ENCODE results near the gene SEC14L3. TPM values are rescaled to one million over a fixed set of nuclear protein-coding genes. Genes with fewer than 3 reads are reported as not detected.

Gene SEC14L3
- total RNA-seq, 1 experiment from 2014 or later = not detected

DNA sequence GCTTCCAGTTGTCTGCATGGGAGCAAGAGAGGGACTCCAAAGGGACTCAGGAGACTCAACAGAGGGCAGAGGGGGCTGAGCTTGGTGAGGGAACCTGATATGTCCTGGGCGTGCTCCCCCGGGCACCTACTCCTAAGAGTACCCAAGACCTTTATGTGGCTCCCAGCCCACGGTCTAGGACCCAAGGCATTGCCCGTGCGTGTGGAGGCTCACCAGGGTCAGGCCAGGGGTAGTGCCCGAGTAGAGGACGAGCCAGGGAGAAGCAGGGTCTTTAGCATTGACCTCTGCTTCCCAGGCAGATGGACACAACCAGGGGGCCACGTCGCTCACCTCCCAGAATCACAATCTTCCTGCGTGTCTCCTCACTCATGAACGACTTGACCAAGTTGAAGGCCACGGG, 20.3 kb upstream of the SEC14L3 start:
- no peak overlapping the region for H2BK15ac ChIP-seq (ENCODE audit: low read depth, low read length)
- no peak overlapping the region for H4K5ac ChIP-seq (ENCODE audit: insufficient read length, low read depth, low read length)
- no peaks in the 10 kb centered on the region for H3K79me1 ChIP-seq (ENCODE audit: insufficient read depth, low read depth, low read length, poor library complexity, severe bottlenecking)
- no peak overlapping the region for H3K56ac ChIP-seq (ENCODE audit: insufficient read length, low read depth, low read length)
- no peak overlapping the region for H3K4me2 ChIP-seq (ENCODE audit: insufficient read depth, insufficient read length, low read length)
- no peak overlapping the region for H2AK5ac ChIP-seq (ENCODE audit: insufficient read length, low read length)
- no peak overlapping the region for H2AFZ ChIP-seq (ENCODE audit: low read length)
- no peaks in the 10 kb centered on the region for H3K36me3 Mint-ChIP-seq (ENCODE audit: insufficient read depth in 1 of 3, low read depth in 3 of 3)
- no peaks in the 10 kb centered on the region for H3K23me2 ChIP-seq (ENCODE audit: insufficient read length, low read depth, low read length, poor library complexity, severe bottlenecking)
- WGBS (ENCODE audit: extremely low coverage, insufficient read length, low lambda C conversion rate) = no CpG with 5 or more reads among the region's 12 CpGs
- H3K4ac ChIP-seq (ENCODE audit: low read depth, low read length) = no peak overlapping the region
- H3K27ac ChIP-seq (ENCODE audit: insufficient read length, low read depth, low read length) = no peak overlapping the region
- no peak overlapping the region for H3K4me3 Mint-ChIP-seq
- no peaks in the 10 kb centered on the region for H3K79me2 ChIP-seq (ENCODE audit: insufficient read depth, low read length)
- no peaks in the 10 kb centered on the region for H4K20me1 ChIP-seq (ENCODE audit: control insufficient read depth, insufficient read depth, insufficient read length)
- H2BK5ac ChIP-seq (ENCODE audit: insufficient read length, low read length) = no peak overlapping the region
- no peak overlapping the region for H2BK20ac ChIP-seq (ENCODE audit: low read depth, low read length, poor library complexity, severe bottlenecking)
- peaks cover 13% of the 10 kb centered on the region for H3K27me3 Mint-ChIP-seq (ENCODE audit: low read depth)
- H3K23ac ChIP-seq (ENCODE audit: insufficient read length, low read depth, low read length) = no peak overlapping the region
- H3K27ac Mint-ChIP-seq = no peak overlapping the region
- no peaks in the 10 kb centered on the region for H3K4me1 ChIP-seq (ENCODE audit: insufficient read depth, low read length)
- H2BK120ac ChIP-seq (ENCODE audit: low read depth, low read length, poor library complexity, severe bottlenecking) = no peak overlapping the region
- no peak overlapping the region for H3K9ac ChIP-seq (ENCODE audit: extremely low read depth, insufficient read length, low read length)
- no peak overlapping the region for H4K91ac ChIP-seq (ENCODE audit: insufficient read length, low read depth, low read length)
- TF ChIP-seq, protein P1, sequence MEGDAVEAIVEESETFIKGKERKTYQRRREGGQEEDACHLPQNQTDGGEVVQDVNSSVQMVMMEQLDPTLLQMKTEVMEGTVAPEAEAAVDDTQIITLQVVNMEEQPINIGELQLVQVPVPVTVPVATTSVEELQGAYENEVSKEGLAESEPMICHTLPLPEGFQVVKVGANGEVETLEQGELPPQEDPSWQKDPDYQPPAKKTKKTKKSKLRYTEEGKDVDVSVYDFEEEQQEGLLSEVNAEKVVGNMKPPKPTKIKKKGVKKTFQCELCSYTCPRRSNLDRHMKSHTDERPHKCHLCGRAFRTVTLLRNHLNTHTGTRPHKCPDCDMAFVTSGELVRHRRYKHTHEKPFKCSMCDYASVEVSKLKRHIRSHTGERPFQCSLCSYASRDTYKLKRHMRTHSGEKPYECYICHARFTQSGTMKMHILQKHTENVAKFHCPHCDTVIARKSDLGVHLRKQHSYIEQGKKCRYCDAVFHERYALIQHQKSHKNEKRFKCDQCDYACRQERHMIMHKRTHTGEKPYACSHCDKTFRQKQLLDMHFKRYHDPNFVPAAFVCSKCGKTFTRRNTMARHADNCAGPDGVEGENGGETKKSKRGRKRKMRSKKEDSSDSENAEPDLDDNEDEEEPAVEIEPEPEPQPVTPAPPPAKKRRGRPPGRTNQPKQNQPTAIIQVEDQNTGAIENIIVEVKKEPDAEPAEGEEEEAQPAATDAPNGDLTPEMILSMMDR (conservative IDR thresholded peaks at IDR 0.05) = no peak
- no peak overlapping the region for H2BK12ac ChIP-seq (ENCODE audit: insufficient read length, low read depth, low read length)
- H3K9me3 Mint-ChIP-seq = no peaks in the 10 kb centered on the region
- H3K4me1 Mint-ChIP-seq = peaks cover 7 to 16% of the 10 kb centered on the region in 2 experiments
- no peak overlapping the region for H3K18ac ChIP-seq (ENCODE audit: insufficient read length, low read depth, low read length)
- H3T11ph ChIP-seq (ENCODE audit: low read length) = no peak overlapping the region
- peak overlapping the region; percentile 29; the same call in 1 of the 2 replicates for H3K14ac ChIP-seq (ENCODE audit: insufficient read depth, low read length)
- no peak overlapping the region for H4K8ac ChIP-seq (replicated peaks; ENCODE audit: insufficient read length, low read depth, low read length)
- no peaks in the 10 kb centered on the region for H3K9me3 ChIP-seq (ENCODE audit: control insufficient read depth, low read depth, low read length)
- DNase-seq = no peak
- H3K27me3 ChIP-seq (ENCODE audit: insufficient read depth, low read length) = no peaks in the 10 kb centered on the region

All from H9 (cell line).